Activated CD8-positive, alpha-beta T cell treated with anti-CD3 and anti-CD28 coated beads for 36 hours (primary cell): ENCODE measurements around the gene NCKAP1. TPM values are rescaled to one million over a fixed set of nuclear protein-coding genes. Genes with fewer than 3 reads are reported as not detected.

Experiments used
- ATAC-seq: fragments of 200-7000 bp; cut with Tn5 transposase; one replicate; pipeline ENCODE4 v1.10.0; 2021; ENCODE audit warnings: mild to moderate bottlenecking, moderate library complexity
- CTCF ChIA-PET: fragments of 350-600 bp; sonication (Branson Sonifier 250); formaldehyde crosslinking; loops from one replicate; lab custom pipeline; 2021; ENCODE audit warnings: antibody characterized with exemption; lab: Charles Lee
- POLR2A ChIA-PET: fragments of 350-600 bp; sonication (Branson Sonifier 250); formaldehyde crosslinking; loops from one replicate; lab custom pipeline; 2021; ENCODE audit warnings: antibody characterized with exemption; lab: Charles Lee
- DNase-seq: peaks from one replicate; pipeline ENCODE4 v3.0.0-alpha.2; 2020
- H3K27ac Mint-ChIP-seq: one replicate; pipeline ENCODE4 v1.8.0; 2021; ENCODE audit warnings: mild to moderate bottlenecking, mixed read lengths
- H3K27me3 Mint-ChIP-seq: one replicate; pipeline ENCODE4 v1.8.0; 2021; ENCODE audit warnings: mixed read lengths
- H3K36me3 Mint-ChIP-seq: one replicate; pipeline ENCODE4 v1.8.0; 2021; ENCODE audit warnings: low read depth, mixed read lengths
- H3K4me1 Mint-ChIP-seq: one replicate; pipeline ENCODE4 v1.8.0; 2021; ENCODE audit warnings: low read depth, mixed read lengths
- H3K4me3 Mint-ChIP-seq: one replicate; pipeline ENCODE4 v1.8.0; 2021; ENCODE audit warnings: mild to moderate bottlenecking, moderate library complexity, mixed read lengths
- H3K9me3 Mint-ChIP-seq: one replicate; pipeline ENCODE4 v1.8.0; 2021; ENCODE audit warnings: mixed read lengths
- intact Hi-C: fragments of 100-400 bp; cut with micrococcal nuclease; formaldehyde crosslinking; loops from one replicate; pipeline ENCODE4 v1.10.0; 2022
- total RNA-seq, 2 experiments: library from RNA; stranded (reverse); gene quantifications; one replicate each; pipeline ENCODE4 v1.2.3, GENCODE V29; 2021
- TF ChIP-seq, protein P1 (sequence below): fragments of 200-600 bp; IDR thresholded peaks from one replicate; pipeline ENCODE4 v1.8.0; 2022; ENCODE audit warnings: antibody characterized with exemption, mild to moderate bottlenecking

The NCKAP1 gene
- total RNA-seq, 2 experiments from 2014 or later: 3.1 to 3.9 TPM

GRCh38 chr2:183010112-183010511, 28.1 kb downstream of the NCKAP1 start:
- peaks cover 12% of the 10 kb centered on the region for H3K27me3 Mint-ChIP-seq
- intact Hi-C loops: no loop called here
- no peak overlapping the region for H3K4me3 Mint-ChIP-seq
- no peaks in the 10 kb centered on the region for H3K36me3 Mint-ChIP-seq
- TF ChIP-seq, protein P1, sequence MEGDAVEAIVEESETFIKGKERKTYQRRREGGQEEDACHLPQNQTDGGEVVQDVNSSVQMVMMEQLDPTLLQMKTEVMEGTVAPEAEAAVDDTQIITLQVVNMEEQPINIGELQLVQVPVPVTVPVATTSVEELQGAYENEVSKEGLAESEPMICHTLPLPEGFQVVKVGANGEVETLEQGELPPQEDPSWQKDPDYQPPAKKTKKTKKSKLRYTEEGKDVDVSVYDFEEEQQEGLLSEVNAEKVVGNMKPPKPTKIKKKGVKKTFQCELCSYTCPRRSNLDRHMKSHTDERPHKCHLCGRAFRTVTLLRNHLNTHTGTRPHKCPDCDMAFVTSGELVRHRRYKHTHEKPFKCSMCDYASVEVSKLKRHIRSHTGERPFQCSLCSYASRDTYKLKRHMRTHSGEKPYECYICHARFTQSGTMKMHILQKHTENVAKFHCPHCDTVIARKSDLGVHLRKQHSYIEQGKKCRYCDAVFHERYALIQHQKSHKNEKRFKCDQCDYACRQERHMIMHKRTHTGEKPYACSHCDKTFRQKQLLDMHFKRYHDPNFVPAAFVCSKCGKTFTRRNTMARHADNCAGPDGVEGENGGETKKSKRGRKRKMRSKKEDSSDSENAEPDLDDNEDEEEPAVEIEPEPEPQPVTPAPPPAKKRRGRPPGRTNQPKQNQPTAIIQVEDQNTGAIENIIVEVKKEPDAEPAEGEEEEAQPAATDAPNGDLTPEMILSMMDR: no peak
- CTCF ChIA-PET: interaction anchor here (0.7 to 1.0 kb wide), 2 partner anchors 10 to 30 kb away, joined by 3 to 4 read pairs; no protein-coding TSS in a partner anchor
- no peak for ATAC-seq
- H3K9me3 Mint-ChIP-seq: no peaks in the 10 kb centered on the region
- DNase-seq: no peak
- POLR2A ChIA-PET: no interaction called here
- H3K4me1 Mint-ChIP-seq: no peaks in the 10 kb centered on the region
- no peak overlapping the region for H3K27ac Mint-ChIP-seq

- H3K4me1 Mint-ChIP-seq: no peaks in the 10 kb centered on the region
- ATAC-seq: no peak
- POLR2A ChIA-PET: no interaction called here
- H3K4me3 Mint-ChIP-seq: no peak overlapping the region
- no peaks in the 10 kb centered on the region for H3K9me3 Mint-ChIP-seq
- TF ChIP-seq, protein P1: no peak
- CTCF ChIA-PET: no interaction called here
- peaks cover 9% of the 10 kb centered on the region for H3K27me3 Mint-ChIP-seq
- DNase-seq: no peak
- H3K27ac Mint-ChIP-seq: no peak overlapping the region
- intact Hi-C loops: no loop called here
- no peaks in the 10 kb centered on the region for H3K36me3 Mint-ChIP-seq
Observed at GRCh38 chr2:183009249-183009899, 28.9 kb downstream of the NCKAP1 start.

GRCh38 chr2:183001948-183002347, 36.3 kb downstream of the NCKAP1 start:
- Mint-ChIP-seq H3K9me3 (no peaks in the 10 kb centered on the region), H3K36me3 (no peaks in the 10 kb centered on the region), H3K27me3 (no peaks in the 10 kb centered on the region), H3K27ac (no peak overlapping the region), H3K4me1 (no peaks in the 10 kb centered on the region), H3K4me3 (no peak overlapping the region)
- ChIA-PET POLR2A (no interaction called here), CTCF (no interaction called here)
- DNase-seq: no peak
- ATAC-seq: no peak
- intact Hi-C loops: no loop called here
- TF ChIP-seq, protein P1: no peak

DNA sequence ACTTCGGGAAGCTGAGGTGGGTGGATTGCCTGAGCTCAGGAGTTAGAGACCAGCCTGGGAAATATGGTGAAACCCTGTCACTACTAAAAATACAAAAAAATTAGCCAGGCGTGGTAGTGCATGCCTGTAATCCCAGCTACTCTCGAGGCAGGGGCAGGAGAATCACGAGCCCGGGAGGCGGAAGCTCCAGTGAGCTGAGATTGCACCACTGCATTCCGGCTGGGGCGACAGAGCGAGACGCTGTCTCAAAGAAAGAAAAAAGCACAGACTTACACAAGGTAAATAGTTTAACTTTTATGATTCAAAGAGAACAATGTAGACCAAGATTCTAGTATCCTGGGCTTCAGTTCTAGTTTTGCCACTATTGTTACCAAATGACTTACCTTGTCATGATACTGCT, 37.4 kb downstream of the NCKAP1 start:
- DNase-seq: no peak
- Mint-ChIP-seq H3K9me3 (no peaks in the 10 kb centered on the region), H3K4me3 (no peak overlapping the region), H3K36me3 (no peaks in the 10 kb centered on the region), H3K4me1 (no peaks in the 10 kb centered on the region), H3K27ac (no peak overlapping the region), H3K27me3 (no peaks in the 10 kb centered on the region)
- POLR2A ChIA-PET: no interaction called here
- CTCF ChIA-PET: interaction anchor here (1.6 kb wide), 1 partner anchor 21 kb away, joined by 5 read pairs; no protein-coding TSS in a partner anchor
- intact Hi-C loops: no loop called here
- ATAC-seq: no peak
- TF ChIP-seq, protein P1: no peak

GRCh38 chr2:182999348-183000028, 38.8 kb downstream of the NCKAP1 start:
- no peak for ATAC-seq
- ChIA-PET CTCF (interaction anchor here (0.8 to 1.2 kb wide), 2 partner anchors 11 to 108 kb away, joined by 3 to 4 read pairs; no protein-coding TSS in a partner anchor), POLR2A (no interaction called here)
- intact Hi-C loops: no loop called here
- Mint-ChIP-seq H3K27me3 (no peaks in the 10 kb centered on the region), H3K36me3 (no peaks in the 10 kb centered on the region), H3K4me3 (no peak overlapping the region), H3K27ac (no peak overlapping the region), H3K9me3 (no peaks in the 10 kb centered on the region), H3K4me1 (no peaks in the 10 kb centered on the region)
- DNase-seq: no peak
- TF ChIP-seq, protein P1: no peak
